ENCODE measurements around the gene SORBS1. TPM values are rescaled to one million over a fixed set of nuclear protein-coding genes. Genes with fewer than 3 reads are reported as not detected.
A peak's percentile ranks its signal among the peaks of the same experiment; 100 is the strongest.
"Not testable (repeated sequence)": the region's sequence is repeated elsewhere in the genome, so short reads cannot be mapped to it uniquely, and the experiment has no call there.

The SORBS1 gene
- polyA plus RNA-seq, 6 donors from 2014 or later = 0.13 to 0.94 TPM; not detected in 4

DNA sequence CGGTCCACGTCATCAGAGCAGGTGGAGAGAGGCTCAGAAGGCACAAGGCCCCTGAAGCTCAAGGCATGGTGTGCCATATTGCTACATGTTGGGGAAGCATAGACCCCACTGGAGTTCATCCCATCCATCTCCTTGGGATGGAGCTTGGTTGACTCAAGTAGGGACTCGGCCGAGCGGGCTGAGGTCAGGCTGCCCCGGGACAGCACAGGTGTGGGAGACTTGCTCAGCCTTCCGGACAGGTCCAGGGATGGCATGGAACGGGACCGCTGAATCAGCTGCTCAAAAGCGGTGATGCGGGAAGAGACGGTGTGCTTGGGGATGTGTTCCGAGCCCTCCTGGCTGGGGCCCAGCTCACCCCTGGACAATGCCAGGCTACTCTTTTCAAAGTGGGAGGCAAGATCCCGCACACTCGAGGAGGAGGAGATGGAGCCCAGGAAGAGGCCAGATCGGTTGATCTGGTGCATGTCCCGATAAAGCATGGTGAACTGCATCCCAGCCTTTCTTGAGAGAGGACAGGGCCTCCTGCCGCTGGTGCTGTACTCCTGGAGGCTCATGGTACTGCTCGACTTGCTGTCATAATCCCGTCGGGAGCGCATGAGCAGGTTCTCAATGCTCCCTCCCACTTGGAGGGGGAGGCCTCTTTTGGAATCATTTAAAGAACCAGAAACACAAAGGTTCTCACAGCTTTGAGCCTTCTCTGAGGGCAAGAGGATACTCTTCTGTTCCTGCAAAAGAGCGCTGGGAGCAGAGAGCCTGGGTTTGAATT lies 204.8 kb downstream of the SORBS1 start:
- H3K27ac Mint-ChIP-seq = peak overlapping the region in 1 of 6 donors; percentile 47
- ATAC-seq (ENCODE audit: low read depth in 2 of 2) = no peak
- H3K4me3 Mint-ChIP-seq = peak overlapping the region in 1 of 8 donors; percentile 29
- no peak for DNase-seq
- H3K36me3 Mint-ChIP-seq = no peaks in the 10 kb centered on the region
- peaks cover 14 to 26% (median 18%) of the 10 kb centered on the region in 3 donors for H3K4me1 Mint-ChIP-seq
- no peaks in the 10 kb centered on the region for H3K27me3 Mint-ChIP-seq
- no peaks in the 10 kb centered on the region for H3K9me3 Mint-ChIP-seq

DNA sequence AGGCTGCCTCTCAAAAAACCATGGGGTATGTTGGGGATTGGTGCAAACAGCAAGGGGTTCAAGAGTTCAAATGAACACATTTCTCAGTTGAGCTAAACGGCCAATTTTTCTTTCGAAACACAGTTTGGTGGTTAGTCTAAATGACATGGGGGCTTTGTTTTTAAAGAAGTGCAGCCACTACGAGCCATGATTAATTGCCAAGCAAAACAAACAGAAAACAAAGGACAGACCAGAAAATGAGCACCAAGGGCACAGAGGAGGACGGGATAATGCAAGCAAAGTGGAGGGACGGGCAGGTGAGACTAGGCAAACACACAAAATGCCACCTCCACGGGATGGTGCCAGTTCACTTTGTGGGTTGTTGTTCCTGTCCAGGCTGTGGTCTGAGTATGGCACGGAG lies 205.9 kb downstream of the SORBS1 start:
- DNase-seq = no peak
- Mint-ChIP-seq H3K27ac (no peak overlapping the region), H3K4me3 (no peak overlapping the region)

DNA sequence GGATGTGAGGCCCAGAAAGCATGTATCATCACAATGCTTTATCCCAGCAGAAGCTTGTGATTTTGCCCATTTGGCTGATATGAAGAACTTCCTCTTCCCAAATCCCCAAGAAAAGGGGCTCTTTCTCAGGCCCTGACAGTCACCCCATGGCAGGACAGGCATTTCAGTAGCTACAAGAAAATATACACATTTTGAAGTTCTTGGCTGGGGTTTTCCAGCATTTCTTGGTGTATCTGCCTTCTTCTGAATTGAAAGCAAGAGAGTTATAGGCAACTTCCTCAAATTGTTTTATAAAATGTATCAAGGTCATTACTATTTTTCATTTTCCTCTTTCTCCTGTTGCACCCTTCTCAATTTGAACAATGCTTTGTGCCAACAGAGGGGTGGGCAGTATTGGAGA lies 207.1 kb downstream of the SORBS1 start:
- Mint-ChIP-seq H3K27ac (peak overlapping the region; percentile 35 to 94 (median 86)), H3K9me3 (no peaks in the 10 kb centered on the region), H3K4me3 (no peak overlapping the region), H3K27me3 (no peaks in the 10 kb centered on the region), H3K4me1 (peaks cover 11 to 16% (median 12%) of the 10 kb centered on the region in 3 donors), H3K36me3 (no peaks in the 10 kb centered on the region)
- DNase-seq (peak; percentile 15), ATAC-seq (ENCODE audit: low read depth in 2 of 2) (peak; percentile 77 to 86)

More for the DNA sequence above, 205.9 kb downstream of the SORBS1 start:
- Mint-ChIP-seq H3K4me1 (peaks cover 14 to 19% (median 17%) of the 10 kb centered on the region in 3 donors), H3K27me3 (no peaks in the 10 kb centered on the region), H3K9me3 (no peaks in the 10 kb centered on the region), H3K36me3 (no peaks in the 10 kb centered on the region)
- no peak for ATAC-seq (ENCODE audit: low read depth in 2 of 2)

DNA sequence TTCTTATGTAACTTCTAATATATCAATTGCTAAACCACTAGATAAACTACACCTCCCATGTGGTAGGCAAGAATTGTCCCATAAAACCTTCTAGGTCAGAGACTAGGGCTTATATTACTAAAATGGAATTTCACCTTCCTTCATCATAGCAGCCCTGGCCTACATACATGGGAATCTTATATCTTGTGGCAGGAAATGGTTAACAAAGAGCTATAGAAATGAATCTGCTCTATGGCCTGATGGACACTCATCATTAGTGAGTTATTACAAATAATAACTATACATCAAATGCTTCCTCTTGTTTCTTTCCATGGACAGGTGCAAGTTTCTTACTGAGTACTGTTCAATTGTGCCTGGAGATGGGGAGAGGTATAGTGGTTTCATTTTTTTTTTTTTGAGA lies 208.0 kb downstream of the SORBS1 start:
- DNase-seq (no peak), ATAC-seq (ENCODE audit: low read depth in 2 of 2) (no peak)
- no peaks in the 10 kb centered on the region for H3K27me3 Mint-ChIP-seq
- no peak overlapping the region for H3K4me3 Mint-ChIP-seq
- H3K4me1 Mint-ChIP-seq = peaks cover 11 to 16% (median 12%) of the 10 kb centered on the region in 3 donors
- H3K36me3 Mint-ChIP-seq = no peaks in the 10 kb centered on the region
- H3K9me3 Mint-ChIP-seq = no peaks in the 10 kb centered on the region
- H3K27ac Mint-ChIP-seq = no peak overlapping the region

DNA sequence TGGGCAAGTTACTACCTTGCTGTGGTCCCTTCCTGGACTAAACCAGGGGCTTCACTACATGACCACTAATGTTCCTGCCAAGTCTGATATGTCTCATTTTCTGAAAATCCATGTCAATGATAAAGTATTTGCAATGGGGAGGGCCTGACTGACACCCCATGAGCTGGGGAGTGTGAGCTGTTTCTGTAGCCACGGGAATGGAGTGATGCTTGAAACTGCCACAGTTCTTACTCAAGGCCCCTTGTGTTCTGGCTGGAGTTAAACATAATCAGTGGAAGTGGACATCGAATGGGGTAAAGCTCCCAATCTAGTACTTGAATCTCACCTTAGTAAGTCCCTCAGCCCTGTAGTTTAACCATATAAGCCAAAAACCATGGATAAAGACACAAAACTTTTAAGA lies 208.5 kb downstream of the SORBS1 start:
- H3K4me3 Mint-ChIP-seq = no peak overlapping the region
- H3K27ac Mint-ChIP-seq = no peak overlapping the region
- DNase-seq (no peak), ATAC-seq (ENCODE audit: low read depth in 2 of 2) (no peak)
- H3K4me1 Mint-ChIP-seq = peaks cover 11 to 16% (median 12%) of the 10 kb centered on the region in 3 donors
- H3K9me3 Mint-ChIP-seq = no peaks in the 10 kb centered on the region
- no peaks in the 10 kb centered on the region for H3K27me3 Mint-ChIP-seq
- no peaks in the 10 kb centered on the region for H3K36me3 Mint-ChIP-seq

DNA sequence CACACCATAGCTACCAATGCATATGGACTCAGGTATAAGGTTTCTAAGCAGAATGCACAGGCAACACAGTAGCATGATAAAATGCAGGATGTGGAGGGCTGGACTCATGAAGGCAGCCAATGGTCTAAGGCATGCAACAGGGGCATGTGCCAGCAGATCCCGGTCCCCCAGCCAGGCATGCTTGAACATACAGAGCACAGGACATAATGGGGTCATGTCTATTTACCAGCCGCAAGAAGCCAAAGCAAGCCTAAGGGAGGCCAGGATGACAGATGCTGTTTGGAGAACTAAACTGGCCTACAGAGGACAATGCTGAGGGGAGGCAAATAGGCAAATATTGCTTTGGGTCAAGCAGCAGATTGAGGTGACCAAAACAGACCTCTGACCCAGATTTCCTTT lies 210.3 kb downstream of the SORBS1 start:
- Mint-ChIP-seq H3K27me3 (no peaks in the 10 kb centered on the region), H3K4me1 (peaks cover 12 to 17% (median 16%) of the 10 kb centered on the region in 3 donors), H3K4me3 (no peak overlapping the region), H3K9me3 (no peaks in the 10 kb centered on the region), H3K36me3 (no peaks in the 10 kb centered on the region), H3K27ac (no peak overlapping the region)
- no peak for ATAC-seq (ENCODE audit: low read depth in 2 of 2)
- no peak for DNase-seq

DNA sequence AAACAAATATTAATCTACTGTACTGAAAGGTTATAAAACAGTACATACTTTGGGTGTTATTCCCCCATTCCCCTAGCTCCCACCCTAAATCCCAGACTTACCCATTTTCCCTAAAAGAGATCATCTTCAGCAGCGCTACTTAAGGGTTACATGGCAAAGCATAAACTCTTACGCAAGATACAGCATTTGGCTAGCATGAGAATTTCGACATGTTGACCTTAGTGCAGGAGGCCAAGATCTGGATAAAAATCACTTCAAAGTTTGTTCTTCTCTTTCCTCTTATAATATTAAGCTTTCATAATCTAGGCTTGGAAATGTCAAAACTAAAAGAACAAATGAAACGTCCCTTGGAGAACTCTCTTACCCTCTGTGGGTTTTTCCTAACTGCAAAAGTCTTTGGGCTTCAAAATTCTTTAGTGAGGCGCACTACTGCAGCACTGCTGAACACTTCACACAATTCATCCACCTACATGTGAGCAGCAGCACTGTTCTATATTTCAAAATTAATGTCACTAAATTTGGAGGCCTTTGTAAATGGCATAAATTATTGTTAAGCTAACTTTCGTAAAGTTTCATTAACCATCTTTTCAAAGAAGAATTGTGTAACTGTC lies 210.8 kb downstream of the SORBS1 start:
- Mint-ChIP-seq H3K27me3 (no peaks in the 10 kb centered on the region), H3K36me3 (no peaks in the 10 kb centered on the region), H3K27ac (no peak overlapping the region), H3K4me1 (peaks cover 12 to 16% (median 15%) of the 10 kb centered on the region in 3 donors), H3K4me3 (no peak overlapping the region), H3K9me3 (no peaks in the 10 kb centered on the region)
- no peak for ATAC-seq (ENCODE audit: low read depth in 2 of 2)
- DNase-seq = no peak

DNA sequence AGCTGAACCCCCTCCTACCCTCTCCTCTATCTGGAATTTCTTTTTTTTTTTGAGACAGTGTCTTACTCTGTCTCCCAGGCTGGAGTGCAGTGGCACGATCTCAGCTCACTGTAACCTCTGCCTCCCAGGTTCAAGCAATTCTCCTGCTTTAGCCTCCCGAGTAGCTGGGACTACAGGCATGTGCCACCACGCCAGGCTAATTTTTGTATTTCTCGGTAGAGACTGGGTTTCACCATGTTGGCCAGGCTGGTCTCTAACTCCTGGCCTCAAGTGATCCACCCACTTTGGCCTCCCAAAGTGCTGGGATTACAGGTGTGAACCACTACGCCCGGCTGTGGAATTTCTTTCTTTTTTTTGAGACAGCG lies 213.8 kb downstream of the SORBS1 start:
- DNase-seq; H3K9me3 Mint-ChIP-seq; H3K4me3 Mint-ChIP-seq; H3K27ac Mint-ChIP-seq; H3K27me3 Mint-ChIP-seq; H3K36me3 Mint-ChIP-seq; ATAC-seq (ENCODE audit: low read depth in 2 of 2); H3K4me1 Mint-ChIP-seq: not testable (repeated sequence)

DNA sequence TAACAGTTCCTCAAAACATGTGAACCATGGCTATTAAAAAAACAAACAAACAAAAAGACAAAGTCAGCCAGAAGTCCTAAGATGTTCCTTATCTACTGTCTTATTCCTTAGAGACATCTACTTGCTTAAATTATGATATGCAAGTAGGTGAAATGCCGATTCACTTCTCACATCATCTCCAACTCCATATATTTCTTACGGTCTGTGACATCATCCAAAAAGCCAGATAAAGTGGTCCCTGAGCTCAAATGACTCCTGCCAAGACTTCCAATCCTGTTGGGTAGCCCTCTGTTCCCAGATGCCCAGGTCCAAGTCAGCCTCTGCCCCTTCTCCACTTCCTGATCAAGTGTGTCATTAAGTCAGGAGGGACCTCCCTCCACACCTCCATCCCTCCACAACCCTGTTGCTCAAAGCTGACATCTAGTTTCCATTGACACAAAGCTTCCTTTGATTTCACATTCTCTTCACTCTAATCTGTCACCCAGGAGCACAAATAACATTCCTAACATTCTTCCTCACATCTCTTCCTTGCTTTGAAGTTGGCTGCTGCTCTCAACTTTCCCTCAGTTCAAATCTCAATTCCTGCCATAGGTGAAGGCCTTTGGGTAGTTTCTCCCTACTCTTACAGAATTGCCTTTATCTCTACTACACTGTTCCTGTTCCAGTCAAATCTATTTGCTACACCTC lies 214.3 kb downstream of the SORBS1 start:
- Mint-ChIP-seq H3K27me3 (no peaks in the 10 kb centered on the region), H3K36me3 (no peaks in the 10 kb centered on the region), H3K9me3 (no peaks in the 10 kb centered on the region), H3K27ac (peak overlapping the region in 3 of 6 donors; percentile 4 to 34 (median 16)), H3K4me1 (peaks cover 0 to 4% (median 4%) of the 10 kb centered on the region in 3 donors), H3K4me3 (no peak overlapping the region)
- DNase-seq (no peak), ATAC-seq (ENCODE audit: low read depth in 2 of 2) (no peak)

DNA sequence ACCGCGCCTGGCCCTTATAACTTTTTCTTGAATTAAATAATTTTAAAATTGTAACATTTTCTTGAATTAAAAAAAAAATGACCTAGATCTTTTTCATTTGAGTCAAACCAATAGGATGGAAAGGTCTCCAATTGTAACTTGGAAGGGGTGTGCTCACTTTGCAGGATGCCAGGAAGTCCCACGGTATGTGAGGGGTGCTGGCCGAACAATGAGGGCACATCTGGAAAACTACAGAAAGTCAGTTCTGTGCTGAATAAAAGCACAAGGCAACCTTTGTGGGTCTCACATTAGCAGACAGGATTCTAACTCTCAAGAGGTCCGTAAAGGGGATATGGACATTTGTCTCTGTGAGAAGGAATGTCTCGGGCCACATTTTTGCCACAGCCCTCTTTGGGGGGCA lies 217.6 kb downstream of the SORBS1 start:
- H3K9me3 Mint-ChIP-seq = no peaks in the 10 kb centered on the region
- H3K4me1 Mint-ChIP-seq = peaks cover 0 to 4% (median 4%) of the 10 kb centered on the region in 3 donors

DNA sequence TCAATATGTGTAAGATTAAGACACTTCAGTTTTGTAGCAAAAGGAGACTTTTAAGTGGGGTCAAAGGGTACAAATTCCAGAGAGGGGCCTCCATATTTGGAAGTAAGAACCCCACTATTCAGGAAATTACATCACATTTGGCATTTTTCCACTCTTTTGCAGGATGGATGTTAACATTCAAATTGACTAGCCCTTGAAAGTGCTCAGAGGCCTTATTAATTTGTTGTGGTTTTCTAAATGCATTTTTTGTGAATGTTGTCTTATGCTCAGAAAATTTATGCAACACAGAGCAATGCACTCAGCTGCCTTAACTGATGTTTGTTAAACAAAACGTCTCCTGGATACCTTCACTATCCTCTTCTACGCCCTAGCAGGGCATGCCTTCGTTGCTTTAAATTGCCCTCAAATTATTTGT lies 219.4 kb downstream of the SORBS1 start:
- no peaks in the 10 kb centered on the region for H3K36me3 Mint-ChIP-seq
- H3K4me1 Mint-ChIP-seq = peaks cover 0 to 2% (median 0%) of the 10 kb centered on the region in 3 donors

More for the DNA sequence above, 217.6 kb downstream of the SORBS1 start:
- ATAC-seq (ENCODE audit: low read depth in 2 of 2) = no peak
- DNase-seq = no peak
- no peak overlapping the region for H3K4me3 Mint-ChIP-seq
- no peaks in the 10 kb centered on the region for H3K27me3 Mint-ChIP-seq
- no peak overlapping the region for H3K27ac Mint-ChIP-seq
- no peaks in the 10 kb centered on the region for H3K36me3 Mint-ChIP-seq

DNA sequence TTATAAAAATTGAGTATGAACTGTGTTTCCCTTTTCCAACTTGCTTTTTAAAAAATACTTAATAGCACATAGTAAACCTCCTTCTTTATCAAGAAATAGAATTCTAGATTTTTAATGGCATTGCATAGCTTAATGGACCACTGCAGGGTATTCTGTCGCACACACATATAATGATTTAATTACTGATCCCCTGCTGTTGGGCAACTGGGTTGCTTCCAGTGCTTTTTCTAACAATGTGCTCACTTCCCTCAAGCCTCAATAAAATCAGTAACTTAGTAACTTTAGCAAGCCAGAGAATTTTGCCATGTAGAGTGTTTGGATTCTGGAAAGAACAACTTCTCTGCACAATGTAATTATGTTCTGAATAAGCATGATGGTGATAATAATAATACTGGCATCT lies 221.3 kb downstream of the SORBS1 start:
- Mint-ChIP-seq H3K27me3 (no peaks in the 10 kb centered on the region), H3K36me3 (no peaks in the 10 kb centered on the region), H3K9me3 (no peaks in the 10 kb centered on the region), H3K4me3 (no peak overlapping the region), H3K4me1 (no peaks in the 10 kb centered on the region), H3K27ac (no peak overlapping the region)
- ATAC-seq (ENCODE audit: low read depth in 2 of 2) = no peak
- DNase-seq = no peak

More for the DNA sequence above, 219.4 kb downstream of the SORBS1 start:
- Mint-ChIP-seq H3K27ac (peak overlapping the region in 1 of 6 donors; percentile 23), H3K27me3 (no peaks in the 10 kb centered on the region), H3K9me3 (no peaks in the 10 kb centered on the region), H3K4me3 (no peak overlapping the region)
- DNase-seq (no peak), ATAC-seq (ENCODE audit: low read depth in 2 of 2) (no peak)

DNA sequence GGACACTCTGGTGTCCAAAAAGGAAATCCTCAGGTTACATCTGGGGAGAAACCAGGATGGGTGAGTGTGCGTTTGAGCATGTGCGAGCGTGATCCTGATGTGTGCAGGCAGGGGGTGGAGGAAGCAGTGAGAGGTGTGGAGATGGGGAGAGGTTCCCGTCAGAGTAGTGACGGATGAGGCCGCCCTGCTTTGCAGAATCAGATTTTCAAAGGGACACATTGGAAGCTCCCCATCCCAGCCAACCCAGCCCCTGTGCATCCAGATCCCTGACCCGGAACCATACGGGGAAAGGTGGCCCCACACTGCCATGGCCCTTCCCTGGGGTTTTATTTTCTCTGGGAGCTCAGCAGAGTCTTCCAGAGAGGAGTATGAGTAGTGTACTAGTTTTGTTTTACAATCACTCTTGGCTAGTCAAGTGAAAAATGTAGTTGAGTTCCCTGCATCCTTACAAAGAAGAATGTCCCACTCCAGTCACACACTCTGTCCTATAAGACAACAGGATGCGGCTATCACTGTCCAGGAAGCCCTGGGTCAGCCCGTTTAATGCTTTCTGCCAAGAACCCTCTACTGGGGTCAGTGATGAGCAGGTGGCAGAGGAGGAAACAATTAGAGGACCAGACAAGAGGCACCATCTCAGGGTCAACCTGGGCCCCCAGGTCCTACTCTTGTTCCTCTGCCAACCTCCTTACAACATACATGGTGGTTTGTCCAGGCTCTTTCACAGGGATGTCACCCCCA lies 223.6 kb downstream of the SORBS1 start:
- H3K4me3 Mint-ChIP-seq = no peak overlapping the region
- H3K27me3 Mint-ChIP-seq = no peaks in the 10 kb centered on the region
- no peak for ATAC-seq (ENCODE audit: low read depth in 2 of 2)
- H3K36me3 Mint-ChIP-seq = no peaks in the 10 kb centered on the region
- DNase-seq = no peak
- no peaks in the 10 kb centered on the region for H3K9me3 Mint-ChIP-seq
- H3K27ac Mint-ChIP-seq = peak overlapping the region in 1 of 6 donors; percentile 92
- no peaks in the 10 kb centered on the region for H3K4me1 Mint-ChIP-seq

Measured in naive B cell (primary cell).